PFSK-1 (cell line): ENCODE results near the gene ELP5.

ENCODE experiments used
- POLR2AphosphoS5 ChIP-seq: IDR thresholded peaks from 2 replicates; pipeline ENCODE4 v1.6.1; 2012; ENCODE audit warnings: low read depth, mild to moderate bottlenecking, control low read depth, low read length, moderate library complexity
- SIN3A ChIP-seq: IDR thresholded peaks from 2 replicates; pipeline ENCODE4 v1.6.1; 2012; ENCODE audit warnings: mild to moderate bottlenecking, low read length, moderate library complexity, borderline replicate concordance; ENCODE audit not compliant: insufficient read depth
- TAF1 ChIP-seq: IDR thresholded peaks from 2 replicates; pipeline ENCODE4 v1.6.1; 2012; ENCODE audit warnings: low read length, control low read depth, borderline replicate concordance; ENCODE audit not compliant: insufficient read depth
- TF ChIP-seq, protein P1 (sequence below), 2 experiments: IDR thresholded peaks; 2 replicates each; pipeline versions ENCODE4 v1.6.1 to v1.8.0; 2011 to 2012; ENCODE audit warnings: low read depth in 2 of 2, low read length in 2 of 2, control low read depth in 1 of 2, inconsistent platforms in 1 of 2, mild to moderate bottlenecking in 1 of 2, moderate library complexity in 1 of 2; ENCODE audit not compliant: insufficient read depth in 1 of 2

DNA sequence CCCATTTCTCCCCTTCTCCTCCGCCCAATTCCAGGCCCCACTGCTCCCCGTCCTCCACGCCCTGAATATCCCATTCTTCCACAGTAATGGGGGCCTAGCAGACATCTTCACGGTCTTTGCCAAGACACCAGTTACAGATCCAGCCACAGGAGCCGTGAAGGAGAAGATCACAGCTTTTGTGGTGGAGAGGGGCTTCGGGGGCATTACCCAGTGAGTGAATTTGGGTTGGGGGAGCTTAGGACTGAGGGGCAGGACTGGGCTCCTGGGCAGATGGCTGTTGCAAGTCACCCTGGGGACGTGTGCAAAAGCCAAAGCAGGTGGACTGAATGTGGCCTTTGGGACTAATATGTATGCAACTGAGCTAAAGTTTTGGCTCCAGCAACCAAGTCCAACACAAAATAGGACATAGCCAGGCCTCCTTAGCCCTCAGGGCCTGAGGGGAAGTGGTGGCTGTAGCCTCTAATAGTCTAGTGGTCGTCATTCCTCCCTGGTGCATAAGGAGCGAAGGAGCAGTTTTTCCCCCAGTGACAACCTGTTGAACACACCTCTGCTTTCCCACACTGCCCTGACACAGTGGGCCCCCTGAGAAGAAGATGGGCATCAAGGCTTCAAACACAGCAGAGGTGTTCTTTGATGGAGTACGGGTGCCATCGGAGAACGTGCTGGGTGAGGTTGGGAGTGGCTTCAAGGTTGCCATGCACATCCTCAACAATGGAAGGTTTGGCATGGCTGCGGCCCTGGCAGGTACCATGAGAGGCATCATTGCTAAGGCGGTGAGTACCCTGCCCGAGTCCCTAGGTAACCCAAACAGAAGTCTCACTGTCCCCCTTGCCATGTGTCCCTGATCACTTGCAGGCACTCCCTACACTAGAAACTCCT, 29.7 kb upstream of the ELP5 start:
- no peak for TF ChIP-seq SIN3A
- TF ChIP-seq, protein P1, sequence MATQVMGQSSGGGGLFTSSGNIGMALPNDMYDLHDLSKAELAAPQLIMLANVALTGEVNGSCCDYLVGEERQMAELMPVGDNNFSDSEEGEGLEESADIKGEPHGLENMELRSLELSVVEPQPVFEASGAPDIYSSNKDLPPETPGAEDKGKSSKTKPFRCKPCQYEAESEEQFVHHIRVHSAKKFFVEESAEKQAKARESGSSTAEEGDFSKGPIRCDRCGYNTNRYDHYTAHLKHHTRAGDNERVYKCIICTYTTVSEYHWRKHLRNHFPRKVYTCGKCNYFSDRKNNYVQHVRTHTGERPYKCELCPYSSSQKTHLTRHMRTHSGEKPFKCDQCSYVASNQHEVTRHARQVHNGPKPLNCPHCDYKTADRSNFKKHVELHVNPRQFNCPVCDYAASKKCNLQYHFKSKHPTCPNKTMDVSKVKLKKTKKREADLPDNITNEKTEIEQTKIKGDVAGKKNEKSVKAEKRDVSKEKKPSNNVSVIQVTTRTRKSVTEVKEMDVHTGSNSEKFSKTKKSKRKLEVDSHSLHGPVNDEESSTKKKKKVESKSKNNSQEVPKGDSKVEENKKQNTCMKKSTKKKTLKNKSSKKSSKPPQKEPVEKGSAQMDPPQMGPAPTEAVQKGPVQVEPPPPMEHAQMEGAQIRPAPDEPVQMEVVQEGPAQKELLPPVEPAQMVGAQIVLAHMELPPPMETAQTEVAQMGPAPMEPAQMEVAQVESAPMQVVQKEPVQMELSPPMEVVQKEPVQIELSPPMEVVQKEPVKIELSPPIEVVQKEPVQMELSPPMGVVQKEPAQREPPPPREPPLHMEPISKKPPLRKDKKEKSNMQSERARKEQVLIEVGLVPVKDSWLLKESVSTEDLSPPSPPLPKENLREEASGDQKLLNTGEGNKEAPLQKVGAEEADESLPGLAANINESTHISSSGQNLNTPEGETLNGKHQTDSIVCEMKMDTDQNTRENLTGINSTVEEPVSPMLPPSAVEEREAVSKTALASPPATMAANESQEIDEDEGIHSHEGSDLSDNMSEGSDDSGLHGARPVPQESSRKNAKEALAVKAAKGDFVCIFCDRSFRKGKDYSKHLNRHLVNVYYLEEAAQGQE (IDR thresholded peaks at IDR 0.05; ENCODE audit: insufficient read depth in 1 of 2, low read depth in 2 of 2, low read length in 2 of 2) = no peak
- no peak for TF ChIP-seq TAF1
- peak; percentile 66 for TF ChIP-seq POLR2AphosphoS5
